HFFc6 (cell line): Measurements from ENCODE around the gene PLA2G4E. TPM values are rescaled to one million over a fixed set of nuclear protein-coding genes. Genes with fewer than 3 reads are reported as not detected.

Source experiments
- DNase-seq: peaks from one replicate; pipeline ENCODE4 v3.0.0-alpha.2; 2018
- H3K27ac Mint-ChIP-seq: 2 replicates; pipeline ENCODE4 v1.8.0; 2020; ENCODE audit warnings: mild to moderate bottlenecking, mixed read lengths
- H3K27me3 Mint-ChIP-seq: 2 replicates; pipeline ENCODE4 v1.8.0; 2021; ENCODE audit warnings: mild to moderate bottlenecking, moderate library complexity, mixed read lengths; ENCODE audit not compliant: insufficient read depth
- H3K36me3 Mint-ChIP-seq: 2 replicates; pipeline ENCODE4 v1.8.0; 2021; ENCODE audit warnings: low read depth, mixed read lengths
- H3K4me1 Mint-ChIP-seq: 2 replicates; pipeline ENCODE4 v1.8.0; 2020; ENCODE audit warnings: low read depth, mixed read lengths
- H3K4me3 Mint-ChIP-seq: 2 replicates; pipeline ENCODE4 v1.8.0; 2020; ENCODE audit warnings: mild to moderate bottlenecking, moderate library complexity, mixed read lengths
- H3K9me3 Mint-ChIP-seq: 2 replicates; pipeline ENCODE4 v1.8.0; 2020; ENCODE audit warnings: mild to moderate bottlenecking, mixed read lengths
- total RNA-seq, 6 experiments: library from RNA; stranded (reverse); fragmentation: NEBNext Ultra II Directional; extraction: Animal tissue kit (Norgen Biotek cat#: 25700); gene quantifications; 2 replicates in 1 of 6; 3 replicates in 5 of 6; pipeline ENCODE4 v1.2.3, GENCODE V29; 2021
- TF ChIP-seq, protein P1 (sequence below): fragments of 200-600 bp; sonication (generic); IDR thresholded peaks from 2 replicates; pipeline ENCODE4 v1.5.0; 2021; ENCODE audit warnings: antibody characterized with exemption, mild to moderate bottlenecking

The PLA2G4E gene
- total RNA-seq, 6 experiments from 2014 or later, result not detected

DNA sequence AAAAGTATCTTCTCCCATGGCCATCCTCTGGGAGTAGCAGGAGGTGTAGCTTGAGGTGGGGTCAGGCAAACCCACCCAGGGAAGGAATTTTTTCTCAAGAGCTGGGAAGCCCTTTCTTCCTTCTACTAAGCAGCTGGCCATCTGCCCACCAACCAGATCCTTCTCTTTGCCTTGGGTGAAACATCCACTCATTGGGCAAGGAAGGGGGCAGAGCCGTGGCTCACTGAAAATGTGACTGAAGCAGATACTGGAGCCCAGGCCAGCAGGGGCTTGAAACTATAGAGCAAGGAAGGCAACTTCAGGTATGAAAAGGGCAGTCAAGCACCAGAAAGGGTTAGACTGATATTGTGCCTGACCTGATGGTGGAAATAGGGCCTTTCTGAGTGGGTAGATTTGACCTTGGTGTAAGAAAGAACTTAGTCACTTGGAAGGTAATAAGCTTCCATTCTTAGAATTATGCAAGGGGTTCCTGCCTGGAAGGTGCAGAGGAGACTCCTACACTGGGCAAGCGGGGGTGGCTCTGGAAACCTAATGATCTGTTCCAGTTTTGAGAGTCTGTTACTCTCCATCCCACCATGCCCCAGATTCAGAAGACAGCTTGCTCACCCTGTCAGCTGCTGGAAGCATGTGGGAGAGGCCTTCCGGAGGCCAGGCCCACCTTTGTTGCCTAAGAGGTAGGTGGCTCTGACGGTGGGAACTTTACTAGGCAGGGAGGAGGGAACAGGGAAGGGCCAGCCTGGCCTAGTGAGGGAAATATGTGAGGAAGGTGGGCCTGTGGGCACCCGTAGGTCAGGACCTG is 22.0 kb upstream of the PLA2G4E start:
- Mint-ChIP-seq H3K27me3 (peaks cover 35% of the 10 kb centered on the region), H3K9me3 (no peaks in the 10 kb centered on the region), H3K4me1 (no peaks in the 10 kb centered on the region), H3K27ac (no peak overlapping the region), H3K36me3 (no peaks in the 10 kb centered on the region), H3K4me3 (no peak overlapping the region)
- TF ChIP-seq, protein P1, sequence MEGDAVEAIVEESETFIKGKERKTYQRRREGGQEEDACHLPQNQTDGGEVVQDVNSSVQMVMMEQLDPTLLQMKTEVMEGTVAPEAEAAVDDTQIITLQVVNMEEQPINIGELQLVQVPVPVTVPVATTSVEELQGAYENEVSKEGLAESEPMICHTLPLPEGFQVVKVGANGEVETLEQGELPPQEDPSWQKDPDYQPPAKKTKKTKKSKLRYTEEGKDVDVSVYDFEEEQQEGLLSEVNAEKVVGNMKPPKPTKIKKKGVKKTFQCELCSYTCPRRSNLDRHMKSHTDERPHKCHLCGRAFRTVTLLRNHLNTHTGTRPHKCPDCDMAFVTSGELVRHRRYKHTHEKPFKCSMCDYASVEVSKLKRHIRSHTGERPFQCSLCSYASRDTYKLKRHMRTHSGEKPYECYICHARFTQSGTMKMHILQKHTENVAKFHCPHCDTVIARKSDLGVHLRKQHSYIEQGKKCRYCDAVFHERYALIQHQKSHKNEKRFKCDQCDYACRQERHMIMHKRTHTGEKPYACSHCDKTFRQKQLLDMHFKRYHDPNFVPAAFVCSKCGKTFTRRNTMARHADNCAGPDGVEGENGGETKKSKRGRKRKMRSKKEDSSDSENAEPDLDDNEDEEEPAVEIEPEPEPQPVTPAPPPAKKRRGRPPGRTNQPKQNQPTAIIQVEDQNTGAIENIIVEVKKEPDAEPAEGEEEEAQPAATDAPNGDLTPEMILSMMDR, result no peak
- no peak for DNase-seq

GRCh38 chr15:42038401-42038800 is 17.6 kb upstream of the PLA2G4E start:
- H3K36me3 Mint-ChIP-seq, result no peaks in the 10 kb centered on the region
- H3K27ac Mint-ChIP-seq, result no peak overlapping the region
- peaks cover 7% of the 10 kb centered on the region for H3K4me1 Mint-ChIP-seq
- TF ChIP-seq, protein P1, result no peak
- no peak overlapping the region for H3K4me3 Mint-ChIP-seq
- H3K27me3 Mint-ChIP-seq, result peaks cover 2% of the 10 kb centered on the region
- no peak for DNase-seq
- no peaks in the 10 kb centered on the region for H3K9me3 Mint-ChIP-seq

GRCh38 chr15:42037656-42038055 is 16.8 kb upstream of the PLA2G4E start:
- TF ChIP-seq, protein P1, result no peak
- Mint-ChIP-seq H3K9me3 (no peaks in the 10 kb centered on the region), H3K4me1 (peaks cover 7% of the 10 kb centered on the region), H3K4me3 (no peak overlapping the region), H3K27ac (no peak overlapping the region), H3K27me3 (peaks cover 2% of the 10 kb centered on the region), H3K36me3 (no peaks in the 10 kb centered on the region)
- DNase-seq, result no peak

DNA sequence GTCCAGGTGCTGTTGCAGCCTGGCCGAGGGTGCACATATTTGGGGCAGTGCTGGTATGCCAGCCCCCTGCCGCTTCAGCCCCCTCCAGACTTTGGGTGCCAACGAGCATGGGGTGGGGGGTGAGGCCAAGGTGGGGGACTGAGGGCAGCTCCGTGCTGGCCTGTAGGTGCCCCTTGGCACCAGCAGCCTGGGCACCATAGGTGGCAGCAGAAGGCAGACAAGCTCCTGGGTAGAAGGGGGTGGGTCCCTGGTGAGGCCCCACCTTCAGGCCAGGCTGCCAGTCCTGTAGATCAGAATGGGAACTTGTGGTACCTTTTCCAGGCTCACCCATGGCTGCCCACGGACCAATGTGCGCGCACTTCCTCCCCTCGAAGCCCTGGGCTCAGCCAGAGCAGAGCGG is 16.1 kb upstream of the PLA2G4E start:
- Mint-ChIP-seq H3K4me3 (no peak overlapping the region), H3K27me3 (peaks cover 3% of the 10 kb centered on the region), H3K36me3 (peaks cover 1% of the 10 kb centered on the region; the same call in 1 of the 2 replicates), H3K4me1 (peaks cover 7% of the 10 kb centered on the region), H3K27ac (no peak overlapping the region), H3K9me3 (peaks cover 1% of the 10 kb centered on the region; the same call in 1 of the 2 replicates)
- TF ChIP-seq, protein P1, result no peak
- DNase-seq, result no peak

DNA sequence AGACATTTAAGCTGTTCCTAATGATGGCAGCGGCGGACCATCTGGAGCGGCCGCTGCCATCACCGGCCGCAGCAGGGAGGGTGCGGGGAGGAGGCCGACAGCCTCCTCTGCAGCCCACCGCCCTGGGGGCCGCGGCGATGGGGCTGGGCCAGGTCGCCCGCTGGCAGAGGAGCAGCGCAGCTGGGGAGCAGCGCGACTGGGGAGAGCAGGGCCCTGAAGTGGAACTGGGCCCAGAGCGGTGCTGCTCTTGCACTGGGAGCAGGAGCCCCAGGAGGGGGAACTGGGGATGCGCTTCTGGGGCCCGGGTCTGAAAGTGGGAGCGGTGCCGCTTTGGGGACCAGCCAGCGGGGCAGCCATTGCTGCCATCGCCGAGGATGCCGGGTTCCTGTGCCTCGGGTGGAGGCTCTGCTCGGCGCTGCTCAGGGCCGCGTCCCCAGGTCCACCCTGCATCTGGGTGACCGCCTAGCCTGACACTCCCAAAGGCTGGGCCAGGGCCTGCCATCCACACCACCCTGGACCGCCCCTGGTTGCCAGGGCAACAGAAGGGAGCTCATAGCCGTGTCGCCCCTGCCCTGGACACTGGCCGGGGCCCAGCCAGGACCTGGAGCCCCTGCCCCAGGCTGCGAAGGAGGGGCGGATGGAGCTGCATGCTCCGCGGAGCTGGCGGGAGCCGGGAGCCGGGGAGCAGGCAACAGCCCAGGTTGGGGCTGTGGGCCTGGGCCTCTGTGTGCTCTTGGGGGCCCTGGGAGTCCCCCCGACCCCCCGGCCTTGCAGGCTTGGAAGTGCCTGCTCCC is 15.5 kb upstream of the PLA2G4E start:
- Mint-ChIP-seq H3K4me1 (peaks cover 7% of the 10 kb centered on the region), H3K27ac (no peak overlapping the region), H3K36me3 (peaks cover 8% of the 10 kb centered on the region; the same call in 1 of the 2 replicates), H3K4me3 (no peak overlapping the region), H3K9me3 (peaks cover 8% of the 10 kb centered on the region; the same call in 1 of the 2 replicates), H3K27me3 (peaks cover 3% of the 10 kb centered on the region)
- TF ChIP-seq, protein P1, result no peak
- DNase-seq, result no peak
